HG03103 (cell line): ENCODE results near the gene USO1.
"Not testable (repeated sequence)": the region's sequence is repeated elsewhere in the genome, so short reads cannot be mapped to it uniquely, and the experiment has no call there.

ENCODE experiments used
- ATAC-seq: cut with Tn5 transposase; IDR thresholded peaks from one replicate; pipeline ENCODE4 v1.9.1; 2021; ENCODE audit warnings: low read depth; ENCODE audit not compliant: unreplicated experiment

Gene USO1

GRCh38 chr4:75724066-75724866 lies at the start of gene USO1:
TSS of gene USO1 (plus strand) at chr4:75724577. CDS start at chr4:75724820, 243 bp downstream.
- peak; percentile 83 for ATAC-seq

- ATAC-seq, result no peak
Measured at GRCh38 chr4:75675004-75675531, 49.3 kb upstream of the USO1 start.

GRCh38 chr4:75678473-75678872 lies 45.9 kb upstream of the USO1 start:
- ATAC-seq, result no peak

GRCh38 chr4:75678965-75679364 lies 45.4 kb upstream of the USO1 start:
- ATAC-seq, result no peak

- ATAC-seq, result no peak
Measured at GRCh38 chr4:75679876-75680575, 44.4 kb upstream of the USO1 start.

- no peak for ATAC-seq
Measured at GRCh38 chr4:75683482-75684155, 40.8 kb upstream of the USO1 start.

GRCh38 chr4:75685546-75686189 lies 38.7 kb upstream of the USO1 start:
- no peak for ATAC-seq

GRCh38 chr4:75686346-75686745 lies 38.0 kb upstream of the USO1 start:
- no peak for ATAC-seq

GRCh38 chr4:75687125-75687524 lies 37.3 kb upstream of the USO1 start:
- ATAC-seq, result not testable (repeated sequence)

GRCh38 chr4:75692066-75692465 lies 32.3 kb upstream of the USO1 start:
- not testable (repeated sequence) for ATAC-seq

GRCh38 chr4:75696071-75696470 lies 28.3 kb upstream of the USO1 start:
- ATAC-seq, result no peak

- ATAC-seq, result no peak
Measured at GRCh38 chr4:75696581-75696980, 27.8 kb upstream of the USO1 start.

GRCh38 chr4:75698162-75698962 lies 26.0 kb upstream of the USO1 start:
- ATAC-seq, result peak; percentile 91

- peak; percentile 24 for ATAC-seq
Measured at GRCh38 chr4:75698963-75699228, 25.5 kb upstream of the USO1 start.

GRCh38 chr4:75699299-75699698 lies 25.1 kb upstream of the USO1 start:
- ATAC-seq, result no peak

- no peak for ATAC-seq
Measured at GRCh38 chr4:75702919-75703411, 21.4 kb upstream of the USO1 start.

GRCh38 chr4:75705198-75705977 lies 19.0 kb upstream of the USO1 start:
- no peak for ATAC-seq

- ATAC-seq, result no peak
Measured at GRCh38 chr4:75708218-75708691, 16.1 kb upstream of the USO1 start.

- no peak for ATAC-seq
Measured at GRCh38 chr4:75710246-75710645, 14.1 kb upstream of the USO1 start.
